Measurements from ENCODE around the gene FXYD1. TPM values are rescaled to one million over a fixed set of nuclear protein-coding genes. Genes with fewer than 3 reads are reported as not detected.

FXYD1 gene
- polyA plus RNA-seq, 1 of the 3 experiments (the other 2 are of a cell fraction) = 0.12 TPM

DNA sequence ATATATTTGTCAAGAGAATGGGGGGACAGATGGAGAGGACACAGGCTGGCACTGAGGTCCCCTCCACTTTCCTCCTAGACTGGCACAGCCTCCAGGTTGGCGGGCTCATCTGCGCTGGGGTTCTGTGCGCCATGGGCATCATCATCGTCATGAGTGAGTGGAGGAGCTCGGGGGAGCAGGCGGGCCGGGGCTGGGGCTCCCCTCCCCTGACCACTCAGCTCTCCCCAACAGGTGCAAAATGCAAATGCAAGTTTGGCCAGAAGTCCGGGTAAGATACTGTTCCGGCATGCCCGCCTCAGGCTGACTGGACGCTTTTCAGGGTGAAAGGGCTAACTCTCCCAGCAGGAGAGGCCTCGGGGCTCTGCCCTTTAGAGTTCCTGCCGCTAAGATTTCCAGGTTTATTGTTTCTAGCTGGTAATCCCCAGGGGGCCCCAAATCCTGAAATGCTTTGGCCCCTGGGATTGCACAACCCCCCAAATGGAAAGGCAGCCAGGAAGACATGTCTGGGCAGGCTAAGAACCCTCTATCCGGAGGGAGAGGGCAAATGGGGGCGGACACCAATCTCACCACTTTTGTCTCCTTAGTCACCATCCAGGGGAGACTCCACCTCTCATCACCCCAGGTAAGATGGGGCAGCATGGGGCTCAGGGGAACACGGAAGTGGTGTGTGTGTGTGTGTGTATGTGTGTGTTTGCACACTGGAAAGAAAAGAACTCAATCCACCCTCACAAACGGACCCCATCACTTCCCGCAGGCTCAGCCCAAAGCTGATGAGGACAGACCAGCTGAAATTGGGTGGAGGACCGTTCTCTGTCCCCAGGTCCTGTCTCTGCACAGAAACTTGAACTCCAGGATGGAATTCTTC lies 15.7 kb upstream of the FXYD1 start:
- H3K9me3 ChIP-seq = no peaks in the 10 kb centered on the region
- no peaks in the 10 kb centered on the region for H3K36me3 ChIP-seq (replicated peaks in 1 of 2; ENCODE audit: control insufficient read depth in 1 of 2, insufficient read depth in 2 of 2, low read length in 1 of 2)
- H3K4me1 ChIP-seq (ENCODE audit: control insufficient read depth in 1 of 2, insufficient read depth in 2 of 2, low read depth in 1 of 2, low read length in 1 of 2) = peaks cover 0 to 8% of the 10 kb centered on the region in 2 experiments; a peak in 1 of 4 replicates
- no peaks in the 10 kb centered on the region for H3K9me2 ChIP-seq
- no peak overlapping the region for H2AFZ ChIP-seq (ENCODE audit: low read depth)
- H3K27me3 ChIP-seq (ENCODE audit: insufficient read depth) = no peaks in the 10 kb centered on the region; the same call in 1 of the 2 replicates
- no peak overlapping the region for H3K4me3 ChIP-seq (ENCODE audit: low read depth in 2 of 2, low read length in 1 of 2)
- no peaks in the 10 kb centered on the region for H3K79me2 ChIP-seq (ENCODE audit: insufficient read depth)
- H3K27ac ChIP-seq (ENCODE audit: low read depth in 2 of 2, low read length in 1 of 2) = no peak overlapping the region
- ChIA-PET POLR2A (interaction anchor here (0.6 kb wide), 1 partner anchor 78 kb away, joined by 3 read pairs; no protein-coding TSS in a partner anchor), CTCF (interaction anchor here (0.9 to 7.5 kb wide), 5 partner anchors 8 to 79 kb away, joined by 4 to 60 read pairs (median 21); partner anchors contain the start of genes FXYD1, FXYD3, FXYD7 and LGI4)
- no peak overlapping the region for H3K9ac ChIP-seq
- DNase-seq = no peak
- TF ChIP-seq CHD2 (IDR thresholded peaks at IDR 0.05; ENCODE audit: low read length, partially characterized antibody) (no peak), TCF12 (IDR thresholded peaks at IDR 0.05) (no peak), FOSL2 (IDR thresholded peaks at IDR 0.05; ENCODE audit: borderline replicate concordance, low read depth) (no peak), RAD21 (IDR thresholded peaks at IDR 0.05; ENCODE audit: low read length) (no peak), NRF1 (IDR thresholded peaks at IDR 0.05; ENCODE audit: low read depth, low read length) (no peak), GABPA (IDR thresholded peaks at IDR 0.05; ENCODE audit: low read depth) (no peak), RXRA (IDR thresholded peaks at IDR 0.05; ENCODE audit: borderline replicate concordance, low read depth) (no peak)
- TF ChIP-seq, protein P1, sequence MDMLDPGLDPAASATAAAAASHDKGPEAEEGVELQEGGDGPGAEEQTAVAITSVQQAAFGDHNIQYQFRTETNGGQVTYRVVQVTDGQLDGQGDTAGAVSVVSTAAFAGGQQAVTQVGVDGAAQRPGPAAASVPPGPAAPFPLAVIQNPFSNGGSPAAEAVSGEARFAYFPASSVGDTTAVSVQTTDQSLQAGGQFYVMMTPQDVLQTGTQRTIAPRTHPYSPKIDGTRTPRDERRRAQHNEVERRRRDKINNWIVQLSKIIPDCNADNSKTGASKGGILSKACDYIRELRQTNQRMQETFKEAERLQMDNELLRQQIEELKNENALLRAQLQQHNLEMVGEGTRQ (IDR thresholded peaks at IDR 0.05; ENCODE audit: borderline replicate concordance, low read depth, low read length) = no peak
- TF ChIP-seq, protein P2, sequence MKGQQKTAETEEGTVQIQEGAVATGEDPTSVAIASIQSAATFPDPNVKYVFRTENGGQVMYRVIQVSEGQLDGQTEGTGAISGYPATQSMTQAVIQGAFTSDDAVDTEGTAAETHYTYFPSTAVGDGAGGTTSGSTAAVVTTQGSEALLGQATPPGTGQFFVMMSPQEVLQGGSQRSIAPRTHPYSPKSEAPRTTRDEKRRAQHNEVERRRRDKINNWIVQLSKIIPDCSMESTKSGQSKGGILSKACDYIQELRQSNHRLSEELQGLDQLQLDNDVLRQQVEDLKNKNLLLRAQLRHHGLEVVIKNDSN (IDR thresholded peaks at IDR 0.05; ENCODE audit: borderline replicate concordance, low read depth) = no peak
- 83% methylated on average over 9 of the region's 19 CpGs for WGBS (ENCODE audit: low lambda C conversion rate)
- H3F3A ChIP-seq (replicated peaks; ENCODE audit: insufficient read depth) = no peaks in the 10 kb centered on the region
- no peak overlapping the region for H3K4me2 ChIP-seq
- no peaks in the 10 kb centered on the region for H4K20me1 ChIP-seq (ENCODE audit: insufficient read depth)

DNA sequence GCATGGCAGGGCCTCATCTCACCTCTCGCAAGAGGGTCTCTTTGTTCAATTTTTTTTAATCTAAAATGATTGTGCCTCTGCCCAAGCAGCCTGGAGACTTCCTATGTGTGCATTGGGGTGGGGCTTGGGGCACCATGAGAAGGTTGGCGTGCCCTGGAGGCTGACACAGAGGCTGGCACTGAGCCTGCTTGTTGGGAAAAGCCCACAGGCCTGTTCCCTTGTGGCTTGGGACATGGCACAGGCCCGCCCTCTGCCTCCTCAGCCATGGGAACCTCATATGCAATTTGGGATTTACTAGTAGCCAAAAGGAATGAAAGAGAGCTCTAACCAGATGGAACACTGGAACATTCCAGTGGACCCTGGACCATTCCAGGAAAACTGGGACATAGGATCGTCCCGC lies 15.1 kb upstream of the FXYD1 start:
- Histone ChIP-seq H3K9me2 (no peaks in the 10 kb centered on the region), H3K9ac (no peak overlapping the region), H3K4me1 (ENCODE audit: control insufficient read depth in 1 of 2, insufficient read depth in 2 of 2, low read depth in 1 of 2, low read length in 1 of 2) (peaks cover 0 to 8% of the 10 kb centered on the region in 2 experiments; a peak in 1 of 4 replicates), H3K36me3 (replicated peaks in 1 of 2; ENCODE audit: control insufficient read depth in 1 of 2, insufficient read depth in 2 of 2, low read length in 1 of 2) (no peaks in the 10 kb centered on the region), H3K4me3 (ENCODE audit: low read depth in 2 of 2, low read length in 1 of 2) (no peak overlapping the region), H4K20me1 (ENCODE audit: insufficient read depth) (no peaks in the 10 kb centered on the region), H3F3A (replicated peaks; ENCODE audit: insufficient read depth) (no peaks in the 10 kb centered on the region), H3K27ac (ENCODE audit: low read depth in 2 of 2, low read length in 1 of 2) (no peak overlapping the region), H3K4me2 (peak overlapping the region; percentile 89; the same call in 1 of the 2 replicates), H3K27me3 (ENCODE audit: insufficient read depth) (no peaks in the 10 kb centered on the region; the same call in 1 of the 2 replicates), H2AFZ (ENCODE audit: low read depth) (no peak overlapping the region; the same call in 1 of the 2 replicates), H3K9me3 (no peaks in the 10 kb centered on the region), H3K79me2 (ENCODE audit: insufficient read depth) (no peaks in the 10 kb centered on the region)
- DNase-seq = no peak
- 91% methylated on average over 5 of the region's 5 CpGs for WGBS (ENCODE audit: low lambda C conversion rate)
- CTCF ChIA-PET = interaction anchor here (0.9 to 7.5 kb wide), 5 partner anchors 9 to 79 kb away, joined by 4 to 60 read pairs (median 21); partner anchors contain the start of genes FXYD1, FXYD3, FXYD7 and LGI4
- POLR2A ChIA-PET = interaction anchor here (0.6 kb wide), 1 partner anchor 79 kb away, joined by 3 read pairs; no protein-coding TSS in a partner anchor
- TF ChIP-seq FOXJ3 (CRISPR knock-in tag; IDR thresholded peaks at IDR 0.05) (no peak), JUND (IDR thresholded peaks at IDR 0.05) (no peak), RFX5 (IDR thresholded peaks at IDR 0.05; ENCODE audit: low read length) (no peak), GATA2 (CRISPR knock-in tag; IDR thresholded peaks at IDR 0.05) (no peak), SIN3A (IDR thresholded peaks at IDR 0.05; ENCODE audit: borderline replicate concordance, low read depth, low read length) (no peak), EZH2phosphoT487 (IDR thresholded peaks at IDR 0.05; ENCODE audit: borderline replicate concordance, low read depth) (no peak), TAF1 (IDR thresholded peaks at IDR 0.05; ENCODE audit: borderline replicate concordance, low read depth, low read length) (no peak)
- TF ChIP-seq, protein P3, sequence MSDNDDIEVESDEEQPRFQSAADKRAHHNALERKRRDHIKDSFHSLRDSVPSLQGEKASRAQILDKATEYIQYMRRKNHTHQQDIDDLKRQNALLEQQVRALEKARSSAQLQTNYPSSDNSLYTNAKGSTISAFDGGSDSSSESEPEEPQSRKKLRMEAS (IDR thresholded peaks at IDR 0.05; ENCODE audit: low read depth) = no peak
- TF ChIP-seq, protein P4, sequence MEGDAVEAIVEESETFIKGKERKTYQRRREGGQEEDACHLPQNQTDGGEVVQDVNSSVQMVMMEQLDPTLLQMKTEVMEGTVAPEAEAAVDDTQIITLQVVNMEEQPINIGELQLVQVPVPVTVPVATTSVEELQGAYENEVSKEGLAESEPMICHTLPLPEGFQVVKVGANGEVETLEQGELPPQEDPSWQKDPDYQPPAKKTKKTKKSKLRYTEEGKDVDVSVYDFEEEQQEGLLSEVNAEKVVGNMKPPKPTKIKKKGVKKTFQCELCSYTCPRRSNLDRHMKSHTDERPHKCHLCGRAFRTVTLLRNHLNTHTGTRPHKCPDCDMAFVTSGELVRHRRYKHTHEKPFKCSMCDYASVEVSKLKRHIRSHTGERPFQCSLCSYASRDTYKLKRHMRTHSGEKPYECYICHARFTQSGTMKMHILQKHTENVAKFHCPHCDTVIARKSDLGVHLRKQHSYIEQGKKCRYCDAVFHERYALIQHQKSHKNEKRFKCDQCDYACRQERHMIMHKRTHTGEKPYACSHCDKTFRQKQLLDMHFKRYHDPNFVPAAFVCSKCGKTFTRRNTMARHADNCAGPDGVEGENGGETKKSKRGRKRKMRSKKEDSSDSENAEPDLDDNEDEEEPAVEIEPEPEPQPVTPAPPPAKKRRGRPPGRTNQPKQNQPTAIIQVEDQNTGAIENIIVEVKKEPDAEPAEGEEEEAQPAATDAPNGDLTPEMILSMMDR (IDR thresholded peaks at IDR 0.05) = no peak
- TF ChIP-seq, protein P5, sequence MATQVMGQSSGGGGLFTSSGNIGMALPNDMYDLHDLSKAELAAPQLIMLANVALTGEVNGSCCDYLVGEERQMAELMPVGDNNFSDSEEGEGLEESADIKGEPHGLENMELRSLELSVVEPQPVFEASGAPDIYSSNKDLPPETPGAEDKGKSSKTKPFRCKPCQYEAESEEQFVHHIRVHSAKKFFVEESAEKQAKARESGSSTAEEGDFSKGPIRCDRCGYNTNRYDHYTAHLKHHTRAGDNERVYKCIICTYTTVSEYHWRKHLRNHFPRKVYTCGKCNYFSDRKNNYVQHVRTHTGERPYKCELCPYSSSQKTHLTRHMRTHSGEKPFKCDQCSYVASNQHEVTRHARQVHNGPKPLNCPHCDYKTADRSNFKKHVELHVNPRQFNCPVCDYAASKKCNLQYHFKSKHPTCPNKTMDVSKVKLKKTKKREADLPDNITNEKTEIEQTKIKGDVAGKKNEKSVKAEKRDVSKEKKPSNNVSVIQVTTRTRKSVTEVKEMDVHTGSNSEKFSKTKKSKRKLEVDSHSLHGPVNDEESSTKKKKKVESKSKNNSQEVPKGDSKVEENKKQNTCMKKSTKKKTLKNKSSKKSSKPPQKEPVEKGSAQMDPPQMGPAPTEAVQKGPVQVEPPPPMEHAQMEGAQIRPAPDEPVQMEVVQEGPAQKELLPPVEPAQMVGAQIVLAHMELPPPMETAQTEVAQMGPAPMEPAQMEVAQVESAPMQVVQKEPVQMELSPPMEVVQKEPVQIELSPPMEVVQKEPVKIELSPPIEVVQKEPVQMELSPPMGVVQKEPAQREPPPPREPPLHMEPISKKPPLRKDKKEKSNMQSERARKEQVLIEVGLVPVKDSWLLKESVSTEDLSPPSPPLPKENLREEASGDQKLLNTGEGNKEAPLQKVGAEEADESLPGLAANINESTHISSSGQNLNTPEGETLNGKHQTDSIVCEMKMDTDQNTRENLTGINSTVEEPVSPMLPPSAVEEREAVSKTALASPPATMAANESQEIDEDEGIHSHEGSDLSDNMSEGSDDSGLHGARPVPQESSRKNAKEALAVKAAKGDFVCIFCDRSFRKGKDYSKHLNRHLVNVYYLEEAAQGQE (IDR thresholded peaks at IDR 0.05; ENCODE audit: low read depth, low read length) = no peak

All from SK-N-SH (cell line).